Endothelial cell of umbilical vein (primary cell): ENCODE results near the gene SP100. TPM values are rescaled to one million over a fixed set of nuclear protein-coding genes. Genes with fewer than 3 reads are reported as not detected.

Experiments used
- BruUV-seq: library from RNA; stranded (reverse); fragments of 400-500 nt; replicated peaks from 2 replicates; lab custom pipeline; 2021; lab: Mats Ljungman, UMichigan
- CTCF ChIA-PET: fragments of 300-600, 350-600 bp; sonication (Branson Sonifier 250); formaldehyde crosslinking; loops from one replicate; lab custom pipeline; 2021; ENCODE audit warnings: antibody characterized with exemption, inconsistent platforms; lab: Charles Lee
- POLR2A ChIA-PET: fragments of 300-600, 350-600 bp; sonication (Branson Sonifier 250); formaldehyde crosslinking; loops from one replicate; lab custom pipeline; 2021; ENCODE audit warnings: antibody characterized with exemption, inconsistent platforms; lab: Charles Lee
- DNase-seq: peaks from one replicate; pipeline ENCODE4 v3.0.0-alpha.2; 2011; ENCODE audit warnings: low read depth, low spot score
- FAIRE-seq: peaks from 2 replicates; lab custom pipeline; 2011; peaks lifted over from hg19 to GRCh38; lab: Jason Lieb, UNC
- H2AFZ ChIP-seq: 2 replicates; pipeline ENCODE4 v1.6.0; 2012; ENCODE audit warnings: low read depth, low read length, control low read depth, inconsistent platforms
- H3K27ac ChIP-seq: 2 replicates; pipeline ENCODE4 v1.5.1; 2011; ENCODE audit warnings: low read depth, mild to moderate bottlenecking, control low read depth, low read length, moderate library complexity; ENCODE audit not compliant: insufficient read depth
- H3K27me3 ChIP-seq, 2 experiments: 2 replicates each; pipeline versions ENCODE4 v1.6.0 to v1.6.1; 2011; ENCODE audit warnings: low read length in 2 of 2, mixed read lengths in 1 of 2; ENCODE audit not compliant: control insufficient read depth in 2 of 2, insufficient read depth in 2 of 2
- H3K36me3 ChIP-seq, 2 experiments: 2 replicates in 1 of 2; 3 replicates in 1 of 2; pipeline ENCODE4 v1.5.1; 2011; ENCODE audit warnings: low read length in 2 of 2, mild to moderate bottlenecking in 1 of 2, moderate library complexity in 1 of 2; ENCODE audit not compliant: control insufficient read depth in 2 of 2, insufficient read depth in 2 of 2; ENCODE audit errors: extremely low read depth in 1 of 2
- H3K4me1 ChIP-seq: 3 replicates; pipeline ENCODE4 v1.5.1; 2011; ENCODE audit warnings: mild to moderate bottlenecking, low read length; ENCODE audit not compliant: control insufficient read depth, insufficient read depth; ENCODE audit errors: extremely low read depth
- H3K4me2 ChIP-seq: 2 replicates; pipeline ENCODE4 v1.6.1; 2011; ENCODE audit warnings: low read length, control low read depth, mixed read lengths; ENCODE audit not compliant: insufficient read depth
- H3K4me3 ChIP-seq, 3 experiments: fragments of 200-600 bp in 1 of 3; sonication (generic), shearing (Covaris generic) in 1 of 3; replicated peaks in 1 of 3; 2 replicates each; pipeline ENCODE4 v1.5.1; 2011 to 2016; ENCODE audit warnings: control low read depth in 3 of 3, low read length in 3 of 3, mild to moderate bottlenecking in 2 of 3, inconsistent platforms in 1 of 3, low read depth in 1 of 3, moderate library complexity in 1 of 3; ENCODE audit not compliant: insufficient read depth in 1 of 3
- H3K79me2 ChIP-seq: 2 replicates; pipeline ENCODE4 v1.6.0; 2012; ENCODE audit warnings: low read length, inconsistent platforms; ENCODE audit not compliant: control insufficient read depth, insufficient read depth
- H3K9ac ChIP-seq: replicated peaks from 2 replicates; pipeline ENCODE3; 2011; ENCODE audit warnings: low read length, control low read depth; ENCODE audit not compliant: insufficient read depth; ENCODE audit errors: extremely low read depth
- H3K9me1 ChIP-seq: replicated peaks from 3 replicates; pipeline ENCODE4 v1.6.0; 2011; ENCODE audit warnings: mild to moderate bottlenecking, low read length; ENCODE audit not compliant: control insufficient read depth, insufficient read depth; ENCODE audit errors: extremely low read depth
- H3K9me3 ChIP-seq: replicated peaks from 2 replicates; pipeline ENCODE4 v1.5.1; 2012; ENCODE audit warnings: low read length, inconsistent platforms; ENCODE audit not compliant: control insufficient read depth, insufficient read depth
- H4K20me1 ChIP-seq: replicated peaks from 2 replicates; pipeline ENCODE3; 2011; ENCODE audit warnings: mild to moderate bottlenecking, low read length; ENCODE audit not compliant: control insufficient read depth, insufficient read depth; ENCODE audit errors: extremely low read depth
- CTCF ChIP-seq, 2 donors: IDR thresholded peaks; 1 replicate in 1 of 2; 2 replicates in 1 of 2; pipeline ENCODE4 v1.5.1; 2011; ENCODE audit warnings: low read length in 2 of 2, mild to moderate bottlenecking in 2 of 2, moderate library complexity in 2 of 2, control low read depth in 1 of 2, inconsistent platforms in 1 of 2, low read depth in 1 of 2; ENCODE audit not compliant: insufficient read depth in 1 of 2; ENCODE audit errors: extremely low read depth in 1 of 2
- EZH2 ChIP-seq: IDR thresholded peaks from 2 replicates; pipeline ENCODE4 v1.6.1; 2012; ENCODE audit warnings: borderline replicate concordance, low read depth, mild to moderate bottlenecking, moderate library complexity, low read length, inconsistent platforms; ENCODE audit not compliant: severe bottlenecking
- FOS ChIP-seq: IDR thresholded peaks from 2 replicates; pipeline ENCODE4 v1.6.1; 2011; ENCODE audit warnings: mild to moderate bottlenecking, low read length, moderate library complexity, borderline replicate concordance; ENCODE audit not compliant: insufficient read depth
- GATA2 ChIP-seq: IDR thresholded peaks from 2 replicates; pipeline ENCODE4 v1.7.0; 2011; ENCODE audit warnings: low read depth, mild to moderate bottlenecking, moderate library complexity, mixed read lengths, low read length; ENCODE audit not compliant: insufficient read length, insufficient read depth
- JUN ChIP-seq: IDR thresholded peaks from 2 replicates; pipeline ENCODE4 v1.6.1; 2011; ENCODE audit warnings: borderline replicate concordance, low read depth; ENCODE audit not compliant: insufficient read length, insufficient read depth
- MYC ChIP-seq: IDR thresholded peaks from one replicate; pipeline ENCODE4 v1.6.1; 2011; ENCODE audit warnings: mild to moderate bottlenecking, low read depth, low read length
- POLR2A ChIP-seq: IDR thresholded peaks from 2 replicates; pipeline ENCODE4 v1.6.1; 2012; ENCODE audit warnings: low read depth, mild to moderate bottlenecking, control low read depth, low read length
- POLR2AphosphoS5 ChIP-seq: IDR thresholded peaks from 2 replicates; pipeline ENCODE4 v1.6.1; 2012; ENCODE audit warnings: low read depth, mild to moderate bottlenecking, control low read depth, low read length, moderate library complexity; ENCODE audit not compliant: insufficient read depth
- dilution Hi-C: fragments of 300-500 bp; cut with MboI; formaldehyde crosslinking; loops from one replicate; pipeline ENCODE4 v1.15.0; 2019; ENCODE audit warnings: low sequenced_read_pairs; ENCODE audit not compliant: extremely low pct_ligation_motif_present
- intact Hi-C: fragments of 100-400 bp; cut with micrococcal nuclease; formaldehyde crosslinking; loops from one replicate; pipeline ENCODE4 v1.10.0; 2022
- polyA plus RNA-seq, 4 experiments: library from polyadenylated mRNA; depleted of rRNA in 3 of 4; stranded (reverse) in 3 of 4; unstranded in 1 of 4; fragments of >200 nt; gene quantifications; 2 replicates each; pipeline versions ENCODE4 v1.2.1 to v1.2.3, GENCODE V29; 2011 to 2012; ENCODE audit warnings: missing spikeins in 1 of 4
- total RNA-seq: library from RNA; stranded (reverse); gene quantifications from 2 replicates; pipeline ENCODE4 v1.2.3, GENCODE V29; 2021
- TF ChIP-seq, protein P1 (sequence below): IDR thresholded peaks from 2 replicates; pipeline ENCODE4 v1.6.1; 2011; ENCODE audit not compliant: insufficient read depth, insufficient read length

SP100 gene
- total and polyA plus RNA-seq, 2 donors (not counting 3 experiments of a cell fraction or from before 2014, with no cell fraction given), result 33.7 to 108 TPM

GRCh38 chr2:230502593-230502992 is 86.6 kb downstream of the SP100 start:
- BruUV-seq, result no TSS peak
- no peaks in the 10 kb centered on the region for H3K4me1 ChIP-seq
- no peak for FAIRE-seq
- H3K36me3 ChIP-seq, result peaks cover 16 to 23% of the 10 kb centered on the region in 2 experiments
- H3K4me3 ChIP-seq, result no peak overlapping the region
- H3K9ac ChIP-seq, result no peak overlapping the region
- POLR2A ChIA-PET, result no interaction called here
- no peaks in the 10 kb centered on the region for H4K20me1 ChIP-seq
- no peaks in the 10 kb centered on the region for H3K79me2 ChIP-seq
- no peaks in the 10 kb centered on the region for H3K27me3 ChIP-seq
- no peaks in the 10 kb centered on the region for H3K9me1 ChIP-seq
- H3K4me2 ChIP-seq, result no peak overlapping the region
- CTCF ChIA-PET, result no interaction called here
- no peak for TF ChIP-seq MYC
- TF ChIP-seq, protein P1, sequence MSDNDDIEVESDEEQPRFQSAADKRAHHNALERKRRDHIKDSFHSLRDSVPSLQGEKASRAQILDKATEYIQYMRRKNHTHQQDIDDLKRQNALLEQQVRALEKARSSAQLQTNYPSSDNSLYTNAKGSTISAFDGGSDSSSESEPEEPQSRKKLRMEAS, result no peak
- no peak for TF ChIP-seq FOS
- TF ChIP-seq POLR2A, result no peak
- DNase-seq, result no peak
- no peak overlapping the region for H2AFZ ChIP-seq
- no peak overlapping the region for H3K27ac ChIP-seq
- dilution Hi-C loops, result no loop called here
- H3K9me3 ChIP-seq, result no peaks in the 10 kb centered on the region
- intact Hi-C loops, result no loop called here

- H3K9me1 ChIP-seq, result no peaks in the 10 kb centered on the region
- no peak overlapping the region for H3K4me3 ChIP-seq
- no peaks in the 10 kb centered on the region for H3K4me1 ChIP-seq
- DNase-seq, result no peak
- no peaks in the 10 kb centered on the region for H3K9me3 ChIP-seq
- POLR2A ChIA-PET, result interaction anchor here (0.7 kb wide), 1 partner anchor 292 kb away, joined by 3 read pairs; no protein-coding TSS in a partner anchor
- TF ChIP-seq EZH2 (no peak), FOS (no peak), POLR2AphosphoS5 (no peak), CTCF (IDR thresholded peaks at IDR 0.05; ENCODE audit: extremely low read depth in 1 of 2, insufficient read depth in 1 of 2, low read depth in 1 of 2, low read length in 2 of 2) (no peak), GATA2 (no peak), JUN (no peak), MYC (no peak), POLR2A (no peak)
- TF ChIP-seq, protein P1, result no peak
- H3K9ac ChIP-seq, result no peak overlapping the region
- CTCF ChIA-PET, result interaction anchor here (1.2 kb wide), 1 partner anchor 295 kb away, joined by 3 read pairs; no protein-coding TSS in a partner anchor
- intact Hi-C loops (no loop called here), dilution Hi-C loops (no loop called here)
- no peak for FAIRE-seq
- H3K4me2 ChIP-seq, result no peak overlapping the region
- H3K27ac ChIP-seq, result no peak overlapping the region
- BruUV-seq, result no TSS peak
- peaks cover 11 to 20% of the 10 kb centered on the region in 2 experiments for H3K36me3 ChIP-seq
- no peaks in the 10 kb centered on the region for H4K20me1 ChIP-seq
- no peaks in the 10 kb centered on the region for H3K27me3 ChIP-seq
- no peaks in the 10 kb centered on the region for H3K79me2 ChIP-seq
- no peak overlapping the region for H2AFZ ChIP-seq
These were observed 87.8 kb downstream of the SP100 start for GRCh38 chr2:230503798-230504197.
